Stimulated activated naive CD8-positive, alpha-beta T cell treated with anti-CD3 and anti-CD28 coated beads, Interleukin-15, Interleukin-2, amounts not matched to agents 100 U/mL and 50 U/mL, for 24 hours (primary cell): ENCODE data around the gene C19orf33.
A peak's percentile ranks its signal among the peaks of the same experiment; 100 is the strongest.
"Not testable (repeated sequence)": the region's sequence is repeated elsewhere in the genome, so short reads cannot be mapped to it uniquely, and the experiment has no call there.

ENCODE experiments used
- ATAC-seq: fragments of 150-1000 bp; cut with Tn5 transposase; one replicate; pipeline ENCODE4 v1.10.0; 2021
- DNase-seq: peaks from one replicate; pipeline ENCODE4 v3.0.0; 2021

C19orf33 gene

DNA sequence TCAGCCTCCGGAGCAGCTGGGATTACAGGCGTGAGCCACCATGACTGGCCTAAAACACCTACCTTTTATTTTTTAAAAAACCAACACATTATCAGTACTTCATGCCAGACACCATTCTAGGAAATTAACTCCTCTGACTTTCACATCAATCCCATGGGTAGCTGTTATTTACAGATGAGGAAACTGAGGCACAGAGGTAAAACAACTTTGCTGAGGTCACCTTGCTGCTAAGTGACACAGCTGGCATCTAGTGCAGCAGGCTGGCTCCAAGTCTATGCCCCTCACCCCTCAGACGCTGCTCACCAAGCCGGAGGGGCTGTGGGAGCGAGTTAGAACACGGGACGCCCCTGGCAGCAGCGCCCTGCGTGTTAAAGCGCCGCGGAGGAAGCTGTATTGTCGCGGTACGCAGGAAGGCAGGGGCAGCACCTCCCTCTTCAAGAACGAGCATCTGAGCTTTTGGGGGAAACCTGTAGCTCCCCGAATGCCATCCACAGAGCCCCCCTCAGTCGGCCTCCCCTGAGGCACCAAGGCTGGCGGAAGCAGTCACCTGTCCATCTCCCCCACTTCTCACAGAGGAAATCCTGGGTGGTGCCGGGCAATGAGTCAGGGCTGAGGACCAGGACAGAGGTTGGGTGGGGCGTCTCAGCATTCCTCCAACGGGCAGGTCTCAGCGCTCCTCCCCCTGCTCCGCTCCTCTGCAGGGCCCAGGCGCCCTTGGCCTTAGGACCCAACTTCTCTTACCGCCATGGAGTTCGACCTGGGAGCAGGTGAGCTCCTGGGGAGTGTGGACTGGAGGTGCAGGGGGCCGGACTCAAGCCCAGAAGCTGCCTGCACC lies at the start of gene C19orf33:
TSS of gene C19orf33 (plus strand) at position 735 of the 835 bp plus-strand sequence. CDS start at position 746, 11 bp downstream.
- DNase-seq (no peak), ATAC-seq (no peak)

GRCh38 chr19:38255383-38256014 lies 48.6 kb upstream of the C19orf33 start:
- no peak for ATAC-seq

GRCh38 chr19:38261942-38262341 lies 42.1 kb upstream of the C19orf33 start:
- DNase-seq, ATAC-seq: not testable (repeated sequence)

More at GRCh38 chr19:38255383-38256014, 48.6 kb upstream of the C19orf33 start:
- no peak for DNase-seq

GRCh38 chr19:38262585-38263268 lies 41.3 kb upstream of the C19orf33 start:
- ATAC-seq (no peak), DNase-seq (no peak)

DNA sequence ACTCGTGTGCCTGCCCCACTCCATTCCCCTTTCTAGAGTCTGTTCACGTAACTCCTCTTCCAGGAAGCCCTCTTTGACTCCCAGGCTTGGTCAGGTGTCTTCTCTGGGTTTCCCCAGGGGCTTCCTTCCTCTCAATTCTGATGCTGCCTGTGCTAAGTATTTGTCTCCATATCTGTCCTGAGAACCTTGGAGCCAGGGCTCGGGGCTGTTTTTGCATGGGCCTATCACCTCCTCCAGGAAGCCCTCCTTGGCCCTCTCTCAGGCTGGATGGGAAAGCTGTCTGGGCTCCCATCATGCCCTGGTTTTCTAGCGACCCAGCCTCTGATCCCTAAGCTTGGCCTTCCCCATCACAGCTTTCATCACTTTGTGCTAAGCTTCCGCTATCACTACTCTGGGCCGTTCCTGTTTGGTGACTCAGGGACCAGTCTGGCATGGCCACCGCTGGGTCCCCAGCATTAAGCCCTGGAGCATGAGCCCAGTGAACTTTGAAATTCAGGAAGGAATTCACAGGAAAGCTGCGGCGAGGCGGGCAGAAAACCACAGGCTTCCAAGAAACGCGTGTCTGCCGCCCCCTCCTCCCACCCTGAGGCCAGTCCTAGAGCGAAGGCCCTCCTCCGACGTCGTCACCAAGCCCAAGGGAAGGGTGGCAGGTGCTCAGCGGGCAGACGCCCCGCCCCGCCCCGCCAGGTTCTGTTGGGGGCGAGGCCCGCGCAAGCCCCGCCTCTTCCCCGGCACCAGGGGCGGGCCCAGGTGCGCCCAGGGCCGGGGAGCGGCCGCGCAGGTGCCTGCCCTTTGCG lies 40.2 kb upstream of the C19orf33 start:
- peak; percentile 88 for ATAC-seq
- peak; percentile 73 for DNase-seq

DNA sequence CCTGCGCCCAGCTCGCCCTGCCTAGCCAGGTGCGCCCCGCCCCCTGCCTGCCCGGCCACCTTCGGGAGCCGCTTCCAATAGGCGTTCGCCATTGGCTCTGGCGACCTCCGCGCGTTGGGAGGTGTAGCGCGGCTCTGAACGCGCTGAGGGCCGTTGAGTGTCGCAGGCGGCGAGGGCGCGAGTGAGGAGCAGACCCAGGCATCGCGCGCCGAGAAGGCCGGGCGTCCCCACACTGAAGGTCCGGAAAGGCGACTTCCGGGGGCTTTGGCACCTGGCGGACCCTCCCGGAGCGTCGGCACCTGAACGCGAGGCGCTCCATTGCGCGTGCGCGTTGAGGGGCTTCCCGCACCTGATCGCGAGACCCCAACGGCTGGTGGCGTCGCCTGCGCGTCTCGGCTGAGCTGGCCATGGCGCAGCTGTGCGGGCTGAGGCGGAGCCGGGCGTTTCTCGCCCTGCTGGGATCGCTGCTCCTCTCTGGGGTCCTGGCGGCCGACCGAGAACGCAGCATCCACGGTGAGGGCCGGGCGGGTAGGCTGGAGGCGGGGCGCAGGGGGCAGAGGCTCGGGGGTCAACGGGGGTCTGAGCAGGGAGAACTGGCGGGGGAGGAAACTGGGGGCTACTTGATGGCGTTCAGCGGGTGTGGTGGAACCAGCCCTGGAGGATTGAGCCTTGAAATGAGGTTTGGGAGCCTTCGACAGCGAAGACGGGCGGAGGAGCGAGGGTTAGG lies 39.4 kb upstream of the C19orf33 start, which contains the start of gene SPINT2:
TSS of gene SPINT2 (plus strand) at position 88 of the 727 bp plus-strand sequence. CDS start at position 408, 320 bp downstream.
- peak; percentile 64 for DNase-seq

DNA sequence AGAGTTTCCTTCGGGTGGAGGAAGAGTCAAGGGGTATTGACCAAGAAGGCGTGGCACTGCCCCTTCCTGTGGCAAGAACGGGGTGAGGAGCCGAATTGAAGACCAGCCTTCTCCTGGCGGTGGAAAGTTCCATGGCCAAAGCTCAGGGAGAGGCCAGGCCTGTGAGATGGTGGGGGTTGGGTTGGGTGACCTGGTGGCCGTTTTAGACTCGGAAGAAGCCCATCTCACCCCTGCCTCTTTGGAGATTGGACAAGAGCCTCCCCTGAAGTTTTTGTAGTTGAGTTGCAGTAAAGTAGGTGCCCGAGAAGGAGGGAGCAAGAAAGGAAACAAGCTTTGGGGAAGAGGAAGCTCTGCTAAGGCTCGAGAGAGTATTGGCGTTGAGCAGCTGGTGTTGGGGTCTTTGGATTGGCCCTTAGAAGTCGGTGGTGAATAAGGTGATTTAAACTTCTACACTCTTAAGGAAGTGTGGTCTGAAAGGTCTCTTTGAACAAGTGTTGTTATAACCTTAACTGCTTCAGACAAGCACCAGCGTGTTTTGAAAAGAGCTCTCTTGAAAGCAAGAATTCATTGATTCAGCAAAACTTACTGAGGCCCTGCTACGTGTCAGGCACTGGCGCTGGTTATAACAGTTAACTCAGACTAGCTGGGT lies 38.7 kb upstream of the C19orf33 start:
- no peak for ATAC-seq
- DNase-seq = peak; percentile 17

More for the DNA sequence above, 39.4 kb upstream of the C19orf33 start, which contains the start of gene SPINT2:
- peak; percentile 10 for ATAC-seq

GRCh38 chr19:38265921-38266429 lies 38.1 kb upstream of the C19orf33 start:
- no peak for DNase-seq
- ATAC-seq = no peak

- DNase-seq (no peak), ATAC-seq (no peak)
These were observed 37.0 kb upstream of the C19orf33 start for GRCh38 chr19:38266981-38267597.

GRCh38 chr19:38267761-38268483 lies 36.1 kb upstream of the C19orf33 start:
- ATAC-seq = no peak
- DNase-seq = no peak

- ATAC-seq = no peak
- DNase-seq = no peak
These were observed 35.5 kb upstream of the C19orf33 start for GRCh38 chr19:38268539-38268938.

DNA sequence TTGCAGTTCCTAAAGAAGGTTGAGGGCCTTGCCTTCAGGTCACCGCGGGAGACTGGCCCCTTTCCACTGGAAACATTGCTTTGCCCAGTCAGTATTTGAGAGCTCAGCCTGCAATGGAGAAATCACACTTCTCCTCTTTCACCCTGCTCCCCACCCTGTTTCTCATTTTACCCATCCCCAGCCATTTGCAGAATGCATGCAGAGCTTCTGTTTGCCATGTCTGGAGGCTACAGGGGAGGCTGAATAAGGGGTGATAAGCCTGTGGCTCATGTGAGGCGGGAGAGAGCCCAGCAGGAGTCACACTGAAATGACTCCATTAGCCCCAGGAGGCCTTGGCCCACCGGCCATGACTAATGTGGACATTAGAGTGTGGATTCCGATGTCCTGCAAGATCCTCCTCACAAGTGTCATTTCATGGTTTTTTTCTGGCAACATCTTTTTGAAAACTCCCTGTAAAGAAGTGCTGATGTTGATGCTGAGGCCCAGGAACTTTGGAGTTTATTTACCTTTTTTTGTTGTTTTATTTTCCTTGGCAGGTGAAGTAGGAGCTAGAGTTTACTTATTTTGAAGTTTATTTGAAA lies 33.4 kb upstream of the C19orf33 start:
- no peak for DNase-seq
- no peak for ATAC-seq

DNA sequence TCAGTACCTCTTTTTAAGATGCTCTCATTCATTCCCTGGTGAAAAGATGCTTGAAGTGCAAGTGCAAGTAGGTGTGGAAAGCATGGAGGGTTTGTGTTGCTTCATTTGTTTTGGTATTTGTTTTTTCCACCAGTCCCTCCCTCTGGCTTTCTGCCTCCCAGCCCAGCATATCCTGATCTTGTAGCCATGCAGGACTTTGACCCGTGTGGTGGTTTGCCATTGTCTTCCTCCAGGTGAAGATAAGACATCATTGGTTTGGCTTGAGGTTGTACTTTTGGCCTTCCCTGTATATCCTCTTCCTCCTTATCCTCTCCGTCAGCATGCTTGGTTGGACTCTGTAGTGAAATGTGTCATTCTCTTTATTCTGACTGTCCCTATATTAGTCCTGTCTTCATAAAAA lies 30.6 kb upstream of the C19orf33 start:
- ATAC-seq = no peak

DNA sequence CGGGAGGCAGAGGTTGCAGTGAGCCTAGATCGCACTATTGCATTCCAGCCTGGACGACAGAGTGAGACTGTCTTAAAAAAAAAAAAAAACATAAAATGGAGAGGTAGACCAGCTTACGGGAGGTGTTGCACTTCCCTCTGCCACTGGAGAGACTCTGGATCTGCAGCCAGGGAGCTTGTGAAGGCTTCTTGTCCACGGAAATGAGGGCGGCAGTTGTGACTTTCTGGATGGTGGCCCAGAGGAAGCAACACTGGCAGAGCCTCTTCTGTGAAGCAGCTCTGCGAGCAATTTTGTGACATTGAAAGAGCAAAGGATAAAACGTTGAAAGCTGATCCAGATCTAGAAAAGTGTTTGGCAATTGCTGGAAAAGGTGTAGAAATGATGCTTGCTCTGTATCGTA lies 29.3 kb upstream of the C19orf33 start:
- no peak for ATAC-seq
- DNase-seq = no peak

More for the DNA sequence above, 30.6 kb upstream of the C19orf33 start:
- DNase-seq = no peak

DNA sequence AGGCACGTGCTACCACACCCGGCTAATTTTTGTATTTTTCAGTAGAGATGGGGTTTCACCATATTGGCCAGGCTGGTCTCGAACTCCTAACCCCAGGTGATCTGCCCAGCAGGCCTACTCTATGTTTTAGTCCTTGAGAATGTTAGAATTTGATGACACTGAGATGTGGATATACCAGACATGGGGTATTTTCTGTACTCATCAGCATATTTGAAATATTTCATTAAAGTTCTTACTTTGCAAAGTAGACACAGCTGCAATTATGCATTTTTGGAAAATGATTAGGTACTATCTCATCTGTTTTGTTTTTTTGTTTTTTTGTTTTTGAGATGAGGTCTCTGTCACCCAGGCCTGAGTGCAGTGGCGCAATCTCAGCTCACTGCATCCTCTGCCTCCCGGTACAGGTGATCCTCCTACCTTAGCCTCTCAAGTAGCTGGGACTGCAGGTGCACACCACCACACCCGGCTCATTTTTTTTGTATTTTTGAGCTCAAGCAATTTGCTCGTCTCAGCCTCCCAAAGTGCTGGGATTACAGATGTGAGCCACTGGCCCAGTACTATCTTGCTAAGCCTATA lies 27.0 kb upstream of the C19orf33 start:
- DNase-seq (no peak), ATAC-seq (no peak)

DNA sequence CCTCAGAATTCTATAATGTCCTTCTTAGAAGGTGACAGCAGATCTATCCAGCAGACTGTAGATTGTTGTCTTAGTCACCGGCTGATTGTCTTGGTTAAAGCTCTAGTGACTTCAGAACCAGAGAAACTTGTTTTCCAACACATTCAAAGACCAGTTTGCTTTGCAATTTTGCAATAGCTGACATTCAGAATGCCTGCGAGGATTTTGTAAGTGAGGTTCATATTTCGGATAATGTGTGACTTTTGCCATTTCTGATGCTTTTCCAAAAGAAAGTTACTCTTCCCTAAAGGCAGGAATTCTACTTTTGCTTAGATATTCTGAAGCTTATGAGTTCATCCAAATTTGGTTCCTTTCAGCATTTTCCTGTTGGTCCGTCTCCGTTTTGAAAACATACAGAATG lies 26.5 kb upstream of the C19orf33 start:
- ATAC-seq (no peak), DNase-seq (no peak)

- ATAC-seq = no peak
These were observed 25.9 kb upstream of the C19orf33 start for GRCh38 chr19:38277969-38278680.

DNA sequence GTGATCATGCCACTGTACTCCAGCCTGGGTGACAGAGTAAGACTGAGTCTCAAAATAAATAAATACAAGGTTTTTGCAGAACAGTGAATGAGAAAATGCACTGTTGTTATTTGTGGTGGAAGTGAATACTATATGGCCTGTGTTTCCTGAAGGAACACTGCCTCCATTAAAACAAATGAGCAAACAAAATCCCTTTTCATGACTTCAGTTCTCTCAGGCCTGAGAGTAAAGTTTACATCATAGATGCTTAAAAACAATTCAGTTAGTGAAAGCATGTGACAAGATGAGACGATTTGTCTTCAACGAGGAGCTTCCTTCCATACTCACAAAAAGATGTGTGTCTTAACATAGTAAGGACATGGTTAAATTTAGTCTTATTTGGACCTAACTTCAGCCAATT lies 25.3 kb upstream of the C19orf33 start:
- no peak for DNase-seq
- no peak for ATAC-seq

More at GRCh38 chr19:38277969-38278680, 25.9 kb upstream of the C19orf33 start:
- DNase-seq = no peak
